ENCODE data around the gene C10orf62. TPM values are rescaled to one million over a fixed set of nuclear protein-coding genes. Genes with fewer than 3 reads are reported as not detected.
"Not testable (repeated sequence)": the region's sequence is repeated elsewhere in the genome, so short reads cannot be mapped to it uniquely, and the experiment has no call there.

C10orf62 gene
- polyA plus RNA-seq, 5 donors: not detected

DNA sequence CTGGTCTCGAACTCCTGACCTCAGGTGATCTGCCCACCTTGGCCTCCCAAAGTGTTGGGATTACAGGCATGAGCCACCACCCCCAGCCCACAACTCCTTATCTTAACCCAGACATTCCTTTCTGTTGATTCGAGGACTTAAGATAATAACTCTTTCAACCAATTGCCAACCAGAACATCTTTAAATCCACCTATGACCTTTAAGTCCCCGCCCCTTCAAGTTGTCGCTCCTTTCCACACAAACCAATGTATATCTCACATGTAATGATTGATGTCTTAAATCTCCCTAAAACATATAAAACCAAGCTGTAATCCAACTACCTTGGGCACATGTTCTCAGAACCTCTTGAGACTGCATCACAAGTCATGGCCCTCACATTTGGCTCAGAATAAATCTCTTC lies 24.7 kb upstream of the C10orf62 start:
- DNase-seq: no peak

DNA sequence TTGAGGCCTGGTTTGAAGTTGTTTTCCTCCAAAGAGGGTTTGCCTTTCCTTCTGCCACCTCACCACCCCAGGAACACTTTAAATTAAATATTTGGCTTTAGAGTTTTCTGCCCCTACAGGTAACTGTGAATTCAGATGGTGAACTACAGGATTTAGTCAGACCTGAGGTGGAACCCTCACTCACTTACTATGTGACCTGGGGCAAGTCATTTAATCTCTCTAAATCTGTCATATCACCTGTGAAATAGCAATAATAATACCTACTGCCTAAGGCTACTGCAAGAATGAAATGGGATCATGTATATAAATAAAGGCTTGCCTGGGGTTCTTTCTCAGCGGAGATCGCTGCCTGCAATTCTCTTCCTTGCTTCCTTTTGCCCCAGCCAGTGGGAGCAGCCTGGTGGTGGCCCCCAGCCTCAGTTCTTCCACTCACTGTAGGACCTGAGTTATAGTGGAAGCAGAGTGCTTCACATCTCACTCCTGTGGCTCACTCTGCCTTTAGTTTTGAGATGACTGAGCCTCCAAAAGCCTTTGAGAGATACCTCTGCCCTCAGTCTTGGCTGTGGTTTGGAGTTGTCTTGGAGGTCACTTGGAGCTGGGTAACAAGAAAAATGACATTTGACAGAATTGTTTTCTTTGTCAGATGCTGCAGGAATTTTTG lies 23.1 kb upstream of the C10orf62 start:
- DNase-seq: no peak

DNA sequence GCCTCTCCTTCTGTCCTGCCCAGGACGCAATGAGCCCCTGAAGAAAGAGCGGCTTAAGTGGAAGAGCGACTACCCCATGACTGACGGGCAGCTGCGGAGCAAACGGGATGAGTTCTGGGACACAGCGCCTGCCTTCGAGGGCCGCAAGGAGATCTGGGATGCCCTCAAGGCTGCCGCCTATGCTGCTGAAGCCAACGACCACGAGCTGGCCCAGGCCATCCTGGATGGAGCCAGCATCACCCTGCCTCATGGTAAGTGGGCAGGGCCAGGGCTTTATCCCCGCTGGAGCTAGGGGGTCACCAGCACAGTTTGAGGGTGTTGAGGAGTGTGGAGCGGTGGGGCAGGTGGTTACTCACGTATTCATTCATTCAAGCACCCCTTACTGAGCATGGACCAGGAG lies 21.6 kb upstream of the C10orf62 start:
- DNase-seq: no peak

DNA sequence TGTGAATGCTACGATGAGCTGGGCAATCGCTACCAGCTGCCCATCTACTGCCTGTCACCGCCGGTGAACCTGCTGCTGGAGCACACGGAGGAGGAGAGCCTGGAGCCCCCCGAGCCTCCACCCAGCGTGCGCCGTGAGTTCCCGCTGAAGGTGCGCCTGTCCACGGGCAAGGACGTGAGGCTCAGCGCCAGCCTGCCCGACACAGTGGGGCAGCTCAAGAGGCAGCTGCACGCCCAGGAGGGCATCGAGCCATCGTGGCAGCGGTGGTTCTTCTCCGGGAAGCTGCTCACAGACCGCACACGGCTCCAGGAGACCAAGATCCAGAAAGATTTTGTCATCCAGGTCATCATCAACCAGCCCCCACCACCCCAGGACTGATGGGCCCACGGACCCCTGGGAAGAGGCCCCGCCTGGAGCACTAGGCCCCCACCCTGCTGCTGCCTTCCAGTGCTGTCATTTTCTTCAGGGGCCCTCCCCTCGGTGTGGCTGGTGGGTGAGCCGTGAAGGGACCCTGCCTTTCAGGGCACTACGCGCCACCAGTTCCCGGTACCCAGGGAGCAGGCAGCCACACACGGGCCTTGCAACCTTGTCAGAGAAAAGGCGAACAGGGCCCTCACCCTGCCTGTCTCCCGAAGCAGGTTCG lies 19.3 kb upstream of the C10orf62 start:
- DNase-seq: no peak

DNA sequence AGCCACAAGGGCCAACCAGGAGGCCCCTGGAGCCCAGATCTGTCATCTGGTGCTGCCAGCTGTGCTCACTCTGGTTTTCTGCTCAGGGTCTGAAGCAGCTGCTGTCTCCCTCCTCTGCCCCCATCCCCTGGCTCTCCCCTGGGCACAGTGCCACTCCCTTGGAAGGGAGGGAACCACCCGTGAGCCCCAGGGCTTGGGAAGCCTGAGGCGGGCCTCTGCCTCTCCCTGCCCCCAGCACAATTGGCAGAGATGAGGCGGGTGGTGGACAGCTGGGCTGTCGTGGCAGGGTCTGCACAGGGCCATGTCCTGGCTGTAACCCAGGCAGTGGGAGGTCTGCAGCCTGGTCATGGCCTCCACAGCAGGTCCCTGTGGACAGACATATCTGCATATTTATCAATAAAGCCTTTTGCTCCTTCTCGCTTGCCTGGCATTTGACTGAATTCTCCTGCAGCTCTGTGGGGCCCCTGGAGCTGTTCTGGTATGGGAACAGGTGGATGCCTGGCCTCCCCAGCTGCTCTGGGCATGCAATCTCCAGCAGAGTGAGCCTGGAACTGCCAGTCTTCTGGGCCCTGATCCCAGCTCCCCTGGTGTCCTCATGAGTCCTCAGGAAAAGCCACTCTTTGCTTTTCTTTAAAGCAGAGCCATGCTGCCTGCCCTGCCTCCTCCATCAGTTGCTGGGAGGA lies 18.6 kb upstream of the C10orf62 start:
- DNase-seq: no peak

DNA sequence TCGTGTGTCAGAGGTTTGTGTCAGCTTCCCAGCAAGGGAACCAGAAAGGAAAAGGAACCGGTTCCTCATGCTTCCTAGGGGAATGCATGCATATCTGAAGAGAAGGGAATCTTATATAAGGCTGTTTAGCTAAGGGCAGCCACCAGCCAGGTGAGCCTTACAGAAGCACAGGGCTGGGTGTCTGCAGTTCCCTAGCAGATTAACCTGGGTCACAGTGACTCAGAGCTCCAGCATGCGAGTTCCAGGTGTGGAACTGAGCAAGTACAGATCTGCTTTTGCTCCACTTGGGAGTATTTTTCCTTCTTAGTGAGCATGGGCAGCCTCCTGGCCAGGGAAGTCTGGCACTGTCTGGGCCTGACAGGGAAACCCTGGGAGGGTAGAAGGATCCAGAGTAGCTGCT lies 17.9 kb upstream of the C10orf62 start:
- DNase-seq: no peak

DNA sequence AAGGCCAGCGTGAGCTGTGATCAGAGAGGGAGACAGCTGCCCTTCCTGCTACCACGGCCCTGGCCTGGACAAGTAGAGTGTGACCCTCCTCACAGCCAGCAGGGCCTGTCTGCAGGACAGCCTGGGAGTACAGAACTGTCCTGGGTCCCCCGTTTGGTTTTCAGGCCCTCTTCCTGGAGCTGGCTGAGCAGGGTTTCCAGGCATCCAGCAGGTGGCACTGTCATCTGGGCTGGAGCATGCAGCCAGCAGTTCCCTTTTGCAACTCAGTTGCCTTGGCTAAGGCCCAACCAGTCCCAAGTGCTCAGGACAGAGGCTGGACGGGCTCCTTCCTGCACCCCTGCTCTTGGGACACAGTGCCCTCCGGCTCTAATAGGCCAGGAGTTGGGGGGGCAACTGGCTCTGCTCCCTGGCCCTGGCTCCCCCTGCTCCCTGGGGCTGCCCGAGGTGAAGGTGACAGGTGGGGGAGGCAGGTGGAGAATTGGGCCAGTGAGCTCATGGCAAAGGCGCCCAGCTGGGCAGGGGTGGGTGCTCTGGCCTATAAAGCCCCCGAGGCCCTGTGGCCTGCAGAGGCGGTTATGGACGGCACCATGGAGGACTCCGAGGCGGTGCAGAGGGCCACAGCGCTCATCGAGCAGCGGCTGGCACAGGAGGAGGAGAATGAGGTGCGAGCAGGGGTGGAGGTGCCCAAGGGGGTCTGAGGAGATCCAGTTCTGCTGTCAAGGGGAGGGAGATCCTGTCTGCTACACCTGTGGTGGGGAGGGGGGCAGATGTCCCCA lies 17.1 kb upstream of the C10orf62 start, which contains the start of gene ANKRD2:
ANKRD2 (plus strand) TSS at position 566 of the 776 bp plus-strand sequence; CDS start at position 576, 10 bp downstream.
- peak; percentile 36 to 46 for DNase-seq

DNA sequence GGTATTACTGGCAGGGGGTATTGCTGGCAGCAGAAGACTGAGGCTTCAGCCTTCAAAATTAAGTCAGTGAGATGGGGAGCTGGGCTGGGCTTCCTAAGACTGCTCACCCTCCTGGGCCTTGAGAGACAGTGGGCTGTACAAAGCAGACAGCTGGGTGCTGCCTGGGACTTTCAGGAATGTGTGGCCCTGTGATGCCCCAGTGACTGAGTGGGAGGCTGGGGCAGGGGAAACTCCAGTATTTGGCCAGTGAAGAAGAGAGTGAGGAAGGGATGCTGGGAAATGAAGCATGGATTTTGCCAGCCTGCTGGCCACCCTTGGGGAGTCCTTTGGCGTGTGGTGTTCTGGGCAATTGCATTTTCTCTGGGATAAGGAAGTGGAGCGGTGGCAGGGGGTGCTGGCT lies 16.5 kb upstream of the C10orf62 start:
- no peak for DNase-seq

DNA sequence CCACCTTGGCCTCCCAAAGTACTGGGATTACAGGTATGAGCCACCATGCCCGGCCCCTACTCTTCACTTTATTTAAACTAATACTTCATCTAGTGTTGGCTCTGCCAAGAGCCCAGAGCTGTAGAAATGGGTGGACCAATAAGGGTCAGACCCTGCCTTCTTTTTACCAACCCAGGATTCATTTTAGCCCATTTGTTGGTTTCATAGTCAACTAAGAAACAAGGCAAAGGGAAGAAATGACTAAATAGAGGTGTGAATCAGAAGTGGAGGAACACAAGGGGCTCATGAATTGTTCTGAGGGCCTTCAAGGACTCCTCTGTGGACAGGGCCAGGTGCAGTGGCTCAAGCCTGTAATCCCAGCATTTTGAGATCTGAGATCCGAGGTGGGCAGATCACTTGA lies 15.8 kb upstream of the C10orf62 start:
- no peak for DNase-seq

DNA sequence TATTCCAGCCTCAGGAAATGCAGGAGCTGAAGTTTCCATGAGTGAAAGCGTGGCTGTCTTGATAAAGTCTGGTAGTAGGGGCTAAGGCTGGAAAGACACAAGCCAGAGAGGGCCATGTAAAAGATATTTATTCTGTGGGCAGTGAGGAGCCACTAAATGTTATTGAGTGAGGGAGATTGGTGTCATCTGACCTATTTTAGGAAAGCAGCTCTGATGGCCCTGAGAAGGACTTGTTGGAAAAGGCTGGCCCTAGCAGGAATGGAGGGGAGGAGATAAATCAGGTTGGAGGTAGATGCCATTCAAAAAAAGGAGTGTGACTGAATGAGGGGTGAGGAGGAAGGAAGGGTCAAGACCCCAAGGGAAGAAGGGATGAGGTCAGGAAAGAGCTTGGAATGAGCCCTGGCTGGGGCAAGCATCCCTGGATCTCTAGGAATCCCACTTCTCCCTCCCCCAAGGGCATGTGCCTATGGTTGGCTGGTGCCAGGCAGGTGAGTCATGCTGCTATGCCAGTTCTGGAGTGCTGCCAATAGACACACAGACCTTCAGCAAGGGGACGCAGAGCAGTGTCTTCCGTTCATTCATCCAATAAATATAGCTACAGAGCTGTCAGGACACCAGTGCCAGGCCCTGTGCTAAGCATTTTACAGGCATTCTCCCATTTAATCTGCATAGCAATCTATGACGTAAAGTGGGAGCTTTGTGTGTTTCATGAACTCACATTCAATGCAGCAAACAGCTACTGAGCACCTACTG lies 15.0 kb upstream of the C10orf62 start:
- no peak for DNase-seq

DNA sequence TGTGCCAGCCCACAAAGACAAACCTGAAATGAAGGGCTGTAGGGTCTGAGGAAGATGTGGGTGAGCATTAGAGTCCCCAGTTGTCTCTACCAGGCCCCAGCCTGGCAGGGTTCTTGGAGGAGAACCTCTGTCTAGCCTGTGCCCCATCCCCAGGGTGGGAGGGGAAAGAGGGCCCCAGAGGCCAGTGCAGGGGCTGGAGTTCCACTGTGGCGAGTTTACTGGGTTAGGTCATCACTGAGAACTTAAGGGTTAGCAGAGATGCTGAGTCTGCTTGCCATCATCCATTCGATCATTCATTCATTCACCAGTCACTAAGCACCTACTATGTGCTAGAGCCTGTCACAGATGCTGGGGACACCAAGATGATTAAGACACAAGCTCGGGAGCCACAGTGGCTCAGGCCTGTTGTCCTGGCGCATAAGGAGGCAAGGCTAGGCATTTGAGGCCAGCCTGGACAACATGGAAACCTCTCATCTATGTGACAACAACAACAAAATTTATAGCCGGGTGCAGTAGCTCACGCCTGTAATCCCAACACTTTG lies 14.3 kb upstream of the C10orf62 start:
- no peak for DNase-seq

DNA sequence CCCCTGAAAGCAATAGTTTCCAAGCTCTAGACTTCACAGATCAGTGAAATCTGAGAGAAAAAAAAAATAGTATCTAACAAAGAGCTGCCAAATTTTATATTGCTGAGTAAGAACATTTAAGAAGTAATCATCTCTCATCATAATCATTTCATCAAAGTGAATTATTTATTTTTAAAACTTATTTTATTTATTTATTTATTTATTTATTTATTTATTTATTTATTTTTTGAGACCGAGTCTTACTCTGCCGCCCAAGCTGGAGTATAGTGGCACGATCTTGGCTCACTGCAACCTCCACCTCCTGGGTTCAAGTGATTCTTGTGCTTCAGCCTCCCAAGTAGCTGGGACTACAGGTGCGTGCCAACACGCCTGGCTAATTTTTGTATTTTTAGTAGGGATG lies 13.0 kb upstream of the C10orf62 start:
- DNase-seq: not testable (repeated sequence)

DNA sequence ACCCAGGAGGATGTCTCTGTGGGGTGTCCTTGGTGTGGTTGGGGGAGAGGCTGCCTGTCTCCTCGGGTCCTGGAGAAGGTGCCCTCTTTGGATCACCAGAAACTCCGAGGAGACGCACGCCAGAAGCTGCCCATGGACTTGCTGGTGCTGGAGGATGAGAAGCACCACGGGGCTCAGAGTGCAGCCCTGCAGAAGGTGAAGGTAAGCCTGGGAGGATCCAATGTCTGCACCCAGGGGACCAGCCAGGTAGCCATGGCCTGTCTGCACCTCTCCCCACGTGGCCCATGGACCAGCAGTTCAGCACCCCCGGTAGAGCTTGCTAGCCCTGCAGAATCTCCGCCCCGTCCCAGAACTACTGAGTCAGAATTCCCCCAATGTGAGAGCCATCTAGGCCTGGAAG lies 11.8 kb upstream of the C10orf62 start:
- DNase-seq: no peak

DNA sequence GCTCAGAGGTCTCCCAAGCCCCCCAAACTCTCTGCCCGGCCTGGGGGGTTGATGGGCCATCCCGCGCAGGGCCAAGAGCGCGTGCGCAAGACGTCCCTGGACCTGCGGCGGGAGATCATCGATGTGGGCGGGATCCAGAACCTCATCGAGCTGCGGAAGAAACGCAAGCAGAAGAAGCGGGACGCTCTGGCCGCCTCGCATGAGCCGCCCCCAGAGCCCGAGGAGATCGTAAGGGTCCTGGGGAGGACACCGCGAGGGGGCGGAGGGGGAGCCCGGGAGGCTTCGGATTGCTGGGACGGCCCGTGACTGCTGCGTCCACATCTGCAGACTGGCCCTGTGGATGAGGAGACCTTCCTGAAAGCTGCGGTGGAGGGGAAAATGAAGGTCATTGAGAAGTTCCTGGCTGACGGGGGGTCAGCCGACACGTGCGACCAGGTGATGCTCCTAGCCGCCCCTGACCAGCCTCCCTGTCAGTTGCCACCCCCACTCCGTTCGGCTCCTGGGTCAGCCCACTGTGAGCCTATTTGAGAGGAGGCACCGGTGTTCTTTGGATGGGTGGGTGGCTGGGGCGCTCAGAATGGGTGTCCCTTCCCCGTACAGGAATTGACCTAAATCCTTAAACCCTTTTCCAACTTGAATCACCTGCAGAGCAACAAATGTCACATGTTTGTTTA lies 11.2 kb upstream of the C10orf62 start:
- no peak for DNase-seq

DNA sequence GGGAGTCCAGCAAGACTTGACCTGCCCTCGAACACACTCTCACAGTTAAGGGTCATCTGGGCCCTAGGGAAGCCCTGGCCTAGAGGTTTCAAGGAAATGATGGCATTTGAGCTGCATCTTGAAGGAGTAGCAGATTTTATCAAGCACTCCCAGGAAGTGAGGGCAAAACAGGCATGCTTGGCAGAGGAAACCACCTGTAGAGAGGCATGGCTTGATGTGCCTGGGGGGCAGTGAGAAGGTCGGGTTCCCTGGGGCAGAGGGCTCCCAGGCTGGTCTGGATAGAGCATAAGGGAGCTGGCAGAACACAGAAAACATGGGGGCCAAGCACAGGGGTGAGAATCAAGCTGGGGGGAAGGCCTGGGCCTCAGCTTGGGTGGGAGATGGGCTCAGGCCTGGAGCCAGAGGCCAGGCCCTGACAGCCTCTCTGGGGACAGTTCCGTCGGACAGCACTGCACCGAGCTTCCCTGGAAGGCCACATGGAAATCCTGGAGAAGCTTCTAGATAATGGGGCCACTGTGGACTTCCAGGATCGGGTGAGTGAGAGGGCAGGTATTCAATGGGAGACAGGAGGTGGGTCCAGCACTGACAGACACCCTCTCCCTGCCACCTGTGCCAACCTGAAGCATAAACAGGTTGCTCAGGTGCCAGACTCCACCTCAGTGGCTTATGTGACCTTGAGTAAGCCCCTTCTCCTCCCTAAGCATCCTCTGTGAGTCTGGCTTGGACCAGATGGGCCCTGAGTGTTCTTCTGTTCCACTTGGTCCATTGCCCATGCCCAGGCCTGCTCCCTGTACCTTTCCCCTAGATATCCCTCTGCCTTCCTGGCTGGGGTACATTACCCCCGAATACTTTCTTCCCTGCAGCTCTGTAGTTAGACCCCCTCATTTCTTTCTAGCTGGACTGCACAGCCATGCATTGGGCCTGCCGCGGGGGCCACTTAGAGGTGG lies 8.8 kb upstream of the C10orf62 start:
- no peak for DNase-seq

DNA sequence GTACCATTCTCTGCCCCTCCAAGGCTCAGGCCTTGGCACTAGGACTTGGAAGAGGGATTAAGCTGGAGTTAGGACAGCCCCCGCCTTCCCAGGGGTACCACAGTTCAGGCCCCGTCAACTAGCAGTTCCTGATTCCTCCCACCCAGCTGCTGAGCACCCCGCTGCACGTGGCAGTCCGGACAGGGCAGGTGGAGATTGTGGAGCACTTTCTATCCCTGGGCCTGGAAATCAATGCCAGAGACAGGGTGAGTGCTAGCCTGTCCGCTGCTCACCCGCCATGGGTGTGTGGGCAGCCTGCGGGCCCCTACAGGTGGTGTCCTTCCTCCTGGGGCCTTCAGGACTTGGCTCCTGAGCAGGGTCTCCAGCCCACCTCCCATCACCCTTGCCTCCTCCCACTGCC lies 7.4 kb upstream of the C10orf62 start:
- no peak for DNase-seq

DNA sequence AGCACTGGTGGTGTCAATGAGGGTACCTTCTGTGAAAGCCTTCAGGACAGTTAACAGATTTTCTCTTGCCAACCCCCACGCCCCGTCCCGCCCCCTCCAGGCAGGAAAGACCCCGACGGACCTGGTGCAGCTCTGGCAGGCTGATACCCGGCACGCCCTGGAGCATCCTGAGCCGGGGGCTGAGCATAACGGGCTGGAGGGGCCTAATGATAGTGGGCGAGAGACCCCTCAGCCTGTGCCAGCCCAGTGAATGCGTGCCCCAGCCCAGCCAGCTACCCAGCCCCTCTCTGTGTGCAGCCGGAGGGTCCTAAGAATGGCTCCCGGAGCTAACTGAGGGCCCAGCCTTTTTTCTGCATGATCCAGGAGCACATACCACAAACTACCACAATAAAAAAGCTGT lies 6.0 kb upstream of the C10orf62 start:
- DNase-seq: no peak

DNA sequence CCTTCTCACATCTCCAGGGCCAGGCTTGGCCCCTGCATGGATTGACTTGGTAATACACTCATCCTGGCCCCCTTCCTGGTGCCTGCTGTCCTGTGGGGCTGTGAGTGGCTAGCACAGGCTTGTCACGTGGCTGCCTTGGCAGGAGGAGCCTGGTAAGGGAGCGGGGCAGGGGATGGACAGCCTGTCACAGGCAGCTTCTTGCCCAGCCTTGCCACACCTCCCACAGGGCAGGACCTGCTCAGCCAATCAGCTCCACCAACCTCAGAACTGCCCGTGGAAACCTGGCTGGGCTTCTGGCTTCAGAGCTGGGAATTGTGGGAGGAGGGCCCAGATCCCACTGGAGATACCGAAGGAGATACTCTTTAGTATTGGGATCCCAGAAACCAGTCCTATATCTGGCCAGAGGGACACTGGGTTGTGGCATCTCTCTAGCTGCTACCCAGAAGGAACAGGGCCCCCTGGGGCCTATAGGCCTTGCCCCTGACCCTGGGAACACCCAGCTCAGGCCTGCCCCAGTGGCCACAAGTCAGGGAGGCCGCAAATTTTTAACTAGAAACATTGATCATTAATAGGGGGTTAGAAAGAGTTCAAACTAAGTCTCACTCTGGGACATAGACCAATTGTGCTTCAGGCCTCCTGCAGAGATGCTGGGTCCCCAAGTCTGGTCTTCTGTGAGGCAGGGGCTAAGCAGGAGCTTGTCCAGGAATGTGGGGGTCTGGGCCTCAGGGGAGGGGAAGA lies 5.3 kb upstream of the C10orf62 start, which contains the start of gene HOGA1:
HOGA1 (plus strand) TSS at position 330 of the 738 bp plus-strand sequence; CDS start at position 645, 315 bp downstream.
- no peak for DNase-seq

Measured in right lung (tissue), 5 donors.